HUDEP-2 (cell line): Measurements from ENCODE around the gene CEP128.

Experiments
- DNase-seq, 76 experiments: peaks; one replicate each; lab custom pipeline; 2025; ENCODE audit not compliant: unreplicated experiment in 76 of 76; lab: John Stamatoyannopoulos, UW

CEP128 gene

GRCh38 chr14:80624581-80624980, 317.0 kb downstream of the CEP128 start:
- no peak for DNase-seq

GRCh38 chr14:80621701-80622100, 319.8 kb downstream of the CEP128 start:
- no peak for DNase-seq

- DNase-seq, result no peak
Measured at GRCh38 chr14:80620434-80620833, 321.1 kb downstream of the CEP128 start.

- DNase-seq, result no peak
Measured at GRCh38 chr14:80618751-80619329, 322.7 kb downstream of the CEP128 start.

GRCh38 chr14:80615831-80616230, 325.7 kb downstream of the CEP128 start:
- DNase-seq, result no peak

GRCh38 chr14:80609055-80609454, 332.5 kb downstream of the CEP128 start:
- DNase-seq, result no peak

GRCh38 chr14:80608563-80608962, 333.0 kb downstream of the CEP128 start:
- DNase-seq, result no peak

GRCh38 chr14:80607430-80608190, 333.9 kb downstream of the CEP128 start:
- DNase-seq, result peak in 9 of 76 experiments; percentile 0 to 13 (median 3)

GRCh38 chr14:80606347-80606772, 335.2 kb downstream of the CEP128 start:
- no peak for DNase-seq

GRCh38 chr14:80605536-80605935, 336.0 kb downstream of the CEP128 start:
- DNase-seq, result no peak

- no peak for DNase-seq
Measured at GRCh38 chr14:80602946-80603345, 338.6 kb downstream of the CEP128 start.

- DNase-seq, result peak in 7 of 76 experiments; percentile 1 to 17 (median 5)
Measured at GRCh38 chr14:80587096-80587724, 354.3 kb downstream of the CEP128 start.

- no peak for DNase-seq
Measured at GRCh38 chr14:80586131-80586530, 355.4 kb downstream of the CEP128 start.

- DNase-seq, result no peak
Measured at GRCh38 chr14:80585506-80585835, 356.1 kb downstream of the CEP128 start.

- peak in 15 of 76 experiments; percentile 2 to 56 (median 19) for DNase-seq
Measured at GRCh38 chr14:80584744-80585505, 356.6 kb downstream of the CEP128 start.

- no peak for DNase-seq
Measured at GRCh38 chr14:80577599-80577998, 363.9 kb downstream of the CEP128 start.

- DNase-seq, result no peak
Measured at GRCh38 chr14:80576401-80576800, 365.1 kb downstream of the CEP128 start.

GRCh38 chr14:80575763-80576162, 365.8 kb downstream of the CEP128 start:
- DNase-seq, result no peak

GRCh38 chr14:80572666-80573065, 368.9 kb downstream of the CEP128 start:
- DNase-seq, result no peak

- no peak for DNase-seq
Measured at GRCh38 chr14:80570930-80571298, 370.6 kb downstream of the CEP128 start.

GRCh38 chr14:80567905-80568536, 373.5 kb downstream of the CEP128 start:
- DNase-seq, result no peak
